GM19438 (cell line): ENCODE results near the gene D2HGDH.
"Not testable (repeated sequence)": the region's sequence is repeated elsewhere in the genome, so short reads cannot be mapped to it uniquely, and the experiment has no call there.

Experiments
- ATAC-seq: cut with Tn5 transposase; IDR thresholded peaks from one replicate; pipeline ENCODE4 v1.9.1; 2021; ENCODE audit warnings: low read depth; ENCODE audit not compliant: unreplicated experiment

The D2HGDH gene

DNA sequence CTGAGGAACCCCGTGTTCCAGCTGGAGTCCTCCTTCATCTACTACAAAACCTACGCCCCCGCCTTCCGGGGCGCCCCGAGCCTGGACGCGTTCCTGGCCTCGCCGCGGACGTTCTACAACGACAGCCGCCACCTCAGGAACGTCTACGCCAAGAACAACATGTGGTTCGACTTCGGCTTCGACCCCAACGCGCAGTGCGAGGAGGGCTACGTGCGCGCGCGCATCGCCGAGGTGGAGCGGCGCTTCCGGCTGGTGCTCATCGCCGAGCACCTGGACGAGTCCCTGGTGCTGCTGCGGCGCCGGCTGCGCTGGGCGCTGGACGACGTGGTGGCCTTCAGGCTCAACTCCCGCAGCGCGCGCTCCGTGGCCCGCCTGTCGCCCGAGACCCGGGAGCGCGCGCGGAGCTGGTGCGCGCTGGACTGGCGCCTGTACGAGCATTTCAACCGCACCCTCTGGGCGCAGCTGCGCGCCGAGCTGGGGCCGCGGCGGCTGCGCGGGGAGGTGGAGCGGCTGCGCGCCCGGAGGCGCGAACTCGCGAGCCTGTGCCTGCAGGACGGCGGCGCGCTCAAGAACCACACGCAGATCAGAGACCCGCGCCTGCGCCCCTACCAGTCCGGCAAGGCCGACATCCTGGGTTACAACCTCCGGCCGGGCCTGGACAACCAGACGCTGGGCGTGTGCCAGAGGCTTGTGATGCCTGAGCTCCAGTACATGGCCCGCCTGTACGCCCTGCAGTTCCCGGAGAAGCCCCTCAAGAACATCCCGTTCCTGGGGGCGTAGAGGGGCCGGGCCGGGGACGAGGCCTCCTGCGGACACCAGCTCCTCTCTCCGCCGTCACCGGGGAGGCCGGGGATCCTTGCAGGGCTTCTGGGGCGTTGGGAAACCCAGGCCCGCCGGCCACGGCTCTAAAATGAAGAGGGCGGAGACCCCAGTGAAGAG is 69.2 kb downstream of the D2HGDH start:
- ATAC-seq, result peak; percentile 68

GRCh38 chr2:241804326-241805229 is 70.1 kb downstream of the D2HGDH start:
- no peak for ATAC-seq

DNA sequence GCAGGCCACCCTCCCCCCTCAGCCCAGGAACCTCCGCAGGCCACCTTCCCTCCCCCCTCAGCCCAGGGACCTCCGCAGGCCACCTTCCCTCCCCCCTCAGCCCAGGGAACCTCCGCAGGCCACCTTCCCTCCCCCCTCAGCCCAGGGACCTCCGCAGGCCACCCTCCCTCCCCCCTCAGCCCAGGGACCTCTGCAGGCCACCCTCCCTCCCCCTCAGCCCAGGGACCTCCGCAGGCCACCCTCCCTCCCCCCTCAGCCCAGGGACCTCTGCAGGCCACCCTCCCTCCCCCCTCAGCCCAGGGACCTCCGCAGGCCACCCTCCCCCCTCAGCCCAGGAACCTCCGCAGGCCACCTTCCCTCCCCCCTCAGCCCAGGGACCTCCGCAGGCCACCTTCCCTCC is 71.8 kb downstream of the D2HGDH start:
- ATAC-seq, result not testable (repeated sequence)

DNA sequence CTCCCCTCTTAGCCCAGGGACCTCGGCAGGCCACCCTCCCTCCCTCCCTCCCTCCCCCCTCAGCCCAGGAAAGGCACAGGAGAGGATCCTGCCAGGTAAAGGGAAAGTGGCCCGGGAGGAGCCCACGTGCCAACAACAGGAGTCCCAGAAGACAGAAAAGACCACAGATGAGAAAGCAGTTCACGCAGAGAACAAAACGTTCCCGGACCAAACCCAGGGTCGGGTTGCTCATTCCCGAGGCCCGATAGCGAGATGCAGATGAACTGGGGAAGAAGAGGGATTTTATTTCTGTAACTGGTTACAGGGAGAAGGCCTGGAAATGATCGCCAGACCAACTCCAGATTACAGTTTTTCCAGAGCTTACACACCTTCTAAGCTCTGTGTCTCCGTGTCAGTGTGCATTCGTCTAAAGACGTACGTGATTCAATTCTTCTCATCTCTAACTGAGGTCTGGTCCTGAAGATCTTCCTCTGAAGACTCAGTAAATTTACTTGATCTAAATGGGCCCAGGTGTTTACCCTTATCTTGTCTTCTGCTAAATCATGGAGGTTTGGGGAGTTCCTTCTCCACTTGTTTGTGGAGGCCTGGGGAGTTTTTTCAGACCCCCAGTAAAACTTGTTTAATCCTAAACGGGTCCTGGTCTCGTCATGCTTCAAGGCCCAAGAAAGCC is 73.8 kb downstream of the D2HGDH start:
- no peak for ATAC-seq

GRCh38 chr2:241808721-241809382 is 74.4 kb downstream of the D2HGDH start, which contains the start of gene NEU4:
TSS of gene NEU4 (plus strand) at chr2:241809193. CDS start at chr2:241814485, 5,292 bp downstream.
- no peak for ATAC-seq

GRCh38 chr2:241809383-241810306 is 75.2 kb downstream of the D2HGDH start:
- no peak for ATAC-seq

- ATAC-seq, result no peak
Measured at GRCh38 chr2:241810307-241811200, 76.1 kb downstream of the D2HGDH start.

DNA sequence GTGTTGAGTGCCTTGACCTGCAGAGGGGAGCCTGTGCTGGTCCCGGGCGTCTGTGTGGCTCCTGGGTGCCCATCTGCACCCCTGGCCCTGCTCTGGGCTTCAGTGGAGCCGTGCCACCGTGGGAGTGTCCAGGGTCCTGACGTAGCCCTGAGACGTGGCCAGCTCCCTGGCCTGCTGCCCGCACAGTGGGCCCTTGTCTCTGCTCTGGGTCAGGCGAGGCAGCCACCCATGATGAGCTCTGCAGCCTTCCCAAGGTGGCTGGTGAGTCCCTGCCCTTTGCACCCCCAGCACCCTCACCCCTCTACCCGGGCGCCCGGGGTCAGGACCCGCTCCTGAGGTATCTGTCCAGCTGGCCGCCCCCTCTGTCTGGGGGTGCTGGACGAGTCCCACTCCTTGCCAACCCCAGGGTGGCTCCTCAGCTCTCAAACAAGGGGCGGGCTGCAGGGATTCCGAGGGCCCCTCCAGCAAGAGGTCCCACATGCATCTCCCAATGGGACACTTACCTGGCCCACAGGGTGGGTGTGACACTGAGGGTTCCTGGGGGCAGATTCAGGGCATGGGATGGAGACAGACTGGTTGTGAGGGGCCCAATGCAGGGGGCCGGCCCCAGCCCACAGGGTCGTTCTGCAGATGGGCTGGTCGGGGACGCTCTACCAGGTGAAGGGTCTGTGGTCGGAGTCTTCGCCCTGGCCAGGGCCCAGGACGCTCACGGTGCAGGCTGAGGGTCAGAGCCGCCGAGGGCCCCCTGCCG is 76.9 kb downstream of the D2HGDH start:
- no peak for ATAC-seq

GRCh38 chr2:241811952-241812729 is 77.7 kb downstream of the D2HGDH start:
- no peak for ATAC-seq

GRCh38 chr2:241812730-241813643 is 78.6 kb downstream of the D2HGDH start:
- ATAC-seq, result no peak

DNA sequence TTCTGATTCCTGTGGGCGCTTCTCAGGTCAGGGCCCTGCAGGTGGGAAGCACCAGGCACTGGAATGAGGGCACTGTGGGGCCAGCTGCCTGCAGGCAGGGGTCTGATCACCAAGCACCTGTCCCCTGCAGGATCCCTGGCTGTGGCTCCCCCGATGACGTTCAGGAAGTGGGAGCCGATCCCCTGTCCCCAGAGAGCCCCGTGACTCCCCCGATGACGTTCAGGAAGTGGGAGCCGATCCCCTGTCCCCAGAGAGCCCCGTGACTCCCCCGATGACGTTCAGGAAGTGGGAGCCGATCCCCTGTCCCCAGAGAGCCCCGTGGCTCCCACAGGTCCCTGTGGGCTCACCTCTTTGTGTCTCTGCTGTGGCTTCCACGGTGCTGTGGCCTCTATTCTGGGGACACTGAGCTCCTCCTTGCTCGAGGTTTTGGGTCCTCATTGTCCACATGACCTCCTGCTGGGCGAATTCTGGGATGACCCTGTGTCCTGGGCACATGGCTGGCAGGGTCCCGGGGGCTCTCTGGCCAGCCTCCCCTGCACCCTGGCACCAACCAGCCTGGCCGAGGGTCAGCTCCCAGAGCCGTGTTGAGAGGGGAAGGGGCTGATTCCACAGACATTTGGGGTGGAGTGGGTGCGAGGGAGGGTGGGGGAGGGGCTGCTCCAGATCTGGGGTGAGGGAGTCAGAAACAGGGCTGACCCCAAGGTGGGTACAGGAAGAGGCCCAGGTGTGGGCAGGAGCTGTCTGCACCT is 79.4 kb downstream of the D2HGDH start:
- ATAC-seq, result no peak

GRCh38 chr2:241814393-241814642 is 79.9 kb downstream of the D2HGDH start:
- no peak for ATAC-seq

- ATAC-seq, result no peak
Measured at GRCh38 chr2:241814643-241815476, 80.4 kb downstream of the D2HGDH start.
